ENCODE data around the gene ZC3HAV1.
A peak's percentile ranks its signal among the peaks of the same experiment; 100 is the strongest.
"Not testable (repeated sequence)": the region's sequence is repeated elsewhere in the genome, so short reads cannot be mapped to it uniquely, and the experiment has no call there.

ZC3HAV1 gene

GRCh38 chr7:139049111-139049510 lies 60.4 kb downstream of the ZC3HAV1 start:
- DNase-seq, result no peak

GRCh38 chr7:139047970-139048369 lies 61.5 kb downstream of the ZC3HAV1 start:
- DNase-seq, result no peak

- DNase-seq, result no peak
These were observed 63.4 kb downstream of the ZC3HAV1 start for GRCh38 chr7:139046143-139046542.

GRCh38 chr7:139044813-139045794 lies 64.4 kb downstream of the ZC3HAV1 start:
- DNase-seq, result no peak

GRCh38 chr7:139043823-139044812 lies 65.4 kb downstream of the ZC3HAV1 start:
- DNase-seq, result no peak

- no peak for DNase-seq
These were observed 68.0 kb downstream of the ZC3HAV1 start for GRCh38 chr7:139041378-139042085.

- DNase-seq, result no peak
These were observed 70.8 kb downstream of the ZC3HAV1 start for GRCh38 chr7:139038691-139039090.

GRCh38 chr7:139036901-139037300 lies 72.6 kb downstream of the ZC3HAV1 start:
- DNase-seq, result no peak

- peak; percentile 31 for DNase-seq
These were observed 73.8 kb downstream of the ZC3HAV1 start, which contains the start of gene ZC3HAV1L for GRCh38 chr7:139035586-139036353. ZC3HAV1L (minus strand) TSS chr7:139036042; CDS start chr7:139036017, 25 bp downstream.

- DNase-seq, result no peak
These were observed 74.5 kb downstream of the ZC3HAV1 start for GRCh38 chr7:139034855-139035585.

- DNase-seq, result no peak
These were observed 75.2 kb downstream of the ZC3HAV1 start for GRCh38 chr7:139034336-139034735.

GRCh38 chr7:139033346-139034114 lies 76.0 kb downstream of the ZC3HAV1 start:
- no peak for DNase-seq

GRCh38 chr7:139032473-139032872 lies 77.0 kb downstream of the ZC3HAV1 start:
- DNase-seq, result no peak

GRCh38 chr7:139029353-139029752 lies 80.2 kb downstream of the ZC3HAV1 start:
- DNase-seq, result no peak

- DNase-seq, result no peak
These were observed 83.0 kb downstream of the ZC3HAV1 start for GRCh38 chr7:139026551-139026950.

- DNase-seq, result not testable (repeated sequence)
These were observed 83.7 kb downstream of the ZC3HAV1 start for GRCh38 chr7:139025861-139026260.

GRCh38 chr7:139023076-139023475 lies 86.4 kb downstream of the ZC3HAV1 start:
- no peak for DNase-seq

- no peak for DNase-seq
These were observed 87.2 kb downstream of the ZC3HAV1 start for GRCh38 chr7:139022286-139022685.

- no peak for DNase-seq
These were observed 90.6 kb downstream of the ZC3HAV1 start for GRCh38 chr7:139018910-139019309.

GRCh38 chr7:139016931-139017511 lies 92.5 kb downstream of the ZC3HAV1 start:
- peak; percentile 26 for DNase-seq

All from T1000 (cell line).